Jurkat, Clone E6-1 (cell line): ENCODE measurements around the gene C4orf46. TPM values are rescaled to one million over a fixed set of nuclear protein-coding genes. Genes with fewer than 3 reads are reported as not detected.
"Not testable (repeated sequence)": the region's sequence is repeated elsewhere in the genome, so short reads cannot be mapped to it uniquely, and the experiment has no call there.

Source experiments
- DNase-seq: peaks from one replicate; pipeline ENCODE4 v3.0.0-alpha.2; 2011; ENCODE audit warnings: low read depth, low spot score
- H3K4me3 ChIP-seq: 2 replicates; pipeline ENCODE4 v1.5.1; 2011; ENCODE audit warnings: mild to moderate bottlenecking, low read length, control low read depth, moderate library complexity
- polyA plus RNA-seq: library from polyadenylated mRNA; unstranded; fragments of >200 nt; gene quantifications from one replicate; pipeline ENCODE4 v1.2.1, GENCODE V29; 2012; ENCODE audit warnings: missing spikeins; ENCODE audit not compliant: insufficient read length, insufficient read depth

Gene C4orf46
- 22.2 TPM for polyA plus RNA-seq

GRCh38 chr4:158671665-158671914 lies at the start of gene C4orf46:
TSS of gene C4orf46 (minus strand) at chr4:158671887. CDS start at chr4:158671801, 86 bp downstream.
- DNase-seq: no peak
- peak within 1 kb of the TSS; percentile 77 for H3K4me3 ChIP-seq

GRCh38 chr4:158715802-158716201 lies 44.1 kb upstream of the C4orf46 start:
- DNase-seq: no peak
- no peak overlapping the region for H3K4me3 ChIP-seq

GRCh38 chr4:158714937-158715336 lies 43.2 kb upstream of the C4orf46 start:
- no peak for DNase-seq
- no peak overlapping the region for H3K4me3 ChIP-seq

GRCh38 chr4:158712622-158713021 lies 40.9 kb upstream of the C4orf46 start:
- H3K4me3 ChIP-seq, DNase-seq: not testable (repeated sequence)

- H3K4me3 ChIP-seq: no peak overlapping the region
- DNase-seq: no peak
Observed at GRCh38 chr4:158710814-158711213, 39.1 kb upstream of the C4orf46 start.

GRCh38 chr4:158704274-158704673 lies 32.6 kb upstream of the C4orf46 start:
- H3K4me3 ChIP-seq: no peak overlapping the region
- no peak for DNase-seq

GRCh38 chr4:158688813-158689212 lies 17.1 kb upstream of the C4orf46 start:
- DNase-seq: no peak

GRCh38 chr4:158682066-158682465 lies 10.4 kb upstream of the C4orf46 start:
- DNase-seq: no peak
- no peak overlapping the region for H3K4me3 ChIP-seq

More at GRCh38 chr4:158688813-158689212, 17.1 kb upstream of the C4orf46 start:
- no peak overlapping the region for H3K4me3 ChIP-seq

- no peak for DNase-seq
- H3K4me3 ChIP-seq: no peak overlapping the region
Observed at GRCh38 chr4:158681629-158682028, 9.9 kb upstream of the C4orf46 start.

GRCh38 chr4:158678767-158679166 lies 7.1 kb upstream of the C4orf46 start:
- no peak for DNase-seq

GRCh38 chr4:158676076-158676475 lies 4.4 kb upstream of the C4orf46 start:
- H3K4me3 ChIP-seq: no peak overlapping the region
- no peak for DNase-seq

More at GRCh38 chr4:158678767-158679166, 7.1 kb upstream of the C4orf46 start:
- no peak overlapping the region for H3K4me3 ChIP-seq

- no peak for DNase-seq
- H3K4me3 ChIP-seq: no peak overlapping the region
Observed at GRCh38 chr4:158673633-158674032, 1.9 kb upstream of the C4orf46 start.

- peak within 1 kb of the TSS; percentile 77 for H3K4me3 ChIP-seq
- peak; percentile 98 for DNase-seq
Observed at GRCh38 chr4:158671915-158672806, 474 bp upstream of the C4orf46 start, which contains the start of gene ETFDH. TSS of gene ETFDH (plus strand) at chr4:158672296. CDS start at chr4:158672457, 161 bp downstream.

GRCh38 chr4:158670975-158671664 lies 567 bp downstream of the C4orf46 start:
- peak overlapping the region; percentile 77 for H3K4me3 ChIP-seq
- DNase-seq: peak; percentile 25

GRCh38 chr4:158669310-158669709 lies 2.4 kb downstream of the C4orf46 start:
- no peak for DNase-seq
- H3K4me3 ChIP-seq: no peak overlapping the region

- peak; percentile 36 for DNase-seq
Observed at GRCh38 chr4:158667651-158668198, 4.0 kb downstream of the C4orf46 start.

GRCh38 chr4:158666892-158667291 lies 4.8 kb downstream of the C4orf46 start:
- no peak overlapping the region for H3K4me3 ChIP-seq
- DNase-seq: no peak

More at GRCh38 chr4:158667651-158668198, 4.0 kb downstream of the C4orf46 start:
- no peak overlapping the region for H3K4me3 ChIP-seq

GRCh38 chr4:158664806-158665205 lies 6.9 kb downstream of the C4orf46 start:
- no peak for DNase-seq
- no peak overlapping the region for H3K4me3 ChIP-seq

- not testable (repeated sequence) for H3K4me3 ChIP-seq, DNase-seq
Observed at GRCh38 chr4:158663707-158664625, 7.7 kb downstream of the C4orf46 start.
